Psoas muscle (tissue), 8 donors: Measurements from ENCODE around the gene WDR36. TPM values are rescaled to one million over a fixed set of nuclear protein-coding genes. Genes with fewer than 3 reads are reported as not detected.

Experiments
- ATAC-seq, 4 donors: fragments of 200-7000 bp; cut with Tn5 transposase; one replicate each; pipeline ENCODE4 v1.9.1; 2020; ENCODE audit warnings: moderate library complexity in 3 of 4, mild to moderate bottlenecking in 2 of 4
- DNase-seq, 2 donors: peaks; one replicate each; pipeline ENCODE4 v3.0.0-alpha.2; 2020
- H3K27ac ChIP-seq: fragments of 200-600 bp; one replicate; pipeline ENCODE4 v1.8.0; 2022
- H3K27me3 ChIP-seq, 3 donors: fragments of 200-600 bp in 1 of 3; one replicate each; pipeline versions ENCODE4 v1.6.1 to v1.8.0; 2013 to 2022; ENCODE audit warnings: low read length in 2 of 3, mild to moderate bottlenecking in 2 of 3, moderate library complexity in 1 of 3; ENCODE audit not compliant: insufficient read depth in 3 of 3
- H3K36me3 ChIP-seq, 2 donors: fragments of 200-600 bp in 1 of 2; one replicate each; pipeline versions ENCODE4 v1.6.1 to v1.8.0; 2013 to 2022; ENCODE audit warnings: low read depth in 1 of 2, mild to moderate bottlenecking in 1 of 2, moderate library complexity in 1 of 2; ENCODE audit not compliant: insufficient read depth in 1 of 2
- H3K4me1 ChIP-seq: fragments of 200-600 bp; one replicate; pipeline ENCODE4 v1.8.0; 2022
- H3K4me3 ChIP-seq: fragments of 200-600 bp; one replicate; pipeline ENCODE4 v1.8.0; 2022; ENCODE audit warnings: mild to moderate bottlenecking
- H3K9me3 ChIP-seq: fragments of 200-600 bp; one replicate; pipeline ENCODE4 v1.8.0; 2022
- CTCF ChIP-seq: fragments of 200-600 bp; IDR thresholded peaks from one replicate; pipeline ENCODE4 v1.8.0; 2022; ENCODE audit warnings: antibody characterized with exemption
- WGBS, 3 donors: extraction: QIAGEN DNeasy Blood & Tissue Kit; methylation state at CpG; one replicate each; pipeline versions ENCODE4 v1.1.6 to v1.1.7; 2013; 5-methylcytosine and 5-hydroxymethylcytosine counted together
- intact Hi-C, 2 donors: fragments of 100-400 bp; cut with DNase I; formaldehyde crosslinking; loops; one replicate each; pipeline versions ENCODE4 v1.11.0 to v1.14.2; 2022
- long read RNA-seq, 2 donors: library from polyadenylated mRNA; unstranded; transcript quantifications; one replicate each; pipeline ENCODE4 v2.0.0, GENCODE V29; 2021
- polyA plus RNA-seq, 3 donors: library from polyadenylated mRNA; stranded (reverse); fragments of 200-250 nt; gene quantifications; one replicate each; pipeline ENCODE4 v1.2.3, GENCODE V29; 2013
- total RNA-seq, 4 donors: library from RNA; stranded (reverse); fragmentation: NEBNext Ultra II Directional in 2 of 4; extraction: Animal tissue kit (Norgen Biotek cat#: 25700) in 2 of 4; gene quantifications; one replicate each; pipeline versions ENCODE4 v1.2.1 to v1.2.4, GENCODE V29; 2021 to 2023
- donor health status: healthy with polysubstance abuse.
- donor health status: DM: no; HTN: no; CAD: no; lungs with moderate emphysema.
- donor health status: Bipolar disorder and iron deficiency.
- donor health status: healthy.
- donor health status: DM: yes; HTN: yes; CAD: no.
- donor health status: DM: no; HTN: no; CAD: no.
- donor health status: DM: no; HTN: no; CAD: no.
- donor health status: DM: yes; HTN: yes; CAD: no.

The WDR36 gene
- total RNA-seq (10 to 100 TPM; 13.2 to 22.0 (median 20.1) TPM), polyA plus RNA-seq (10 to 100 TPM in 2 of 3 donors, 1 to 10 TPM in 1; 6.2 to 10.6 (median 10.4) TPM)
- long read RNA-seq, donor 1, full-length matches to known transcripts = 14 of 17 reads
- long read RNA-seq, donor 1, partial matches to known transcripts = 2 of 17 reads
- long read RNA-seq, donor 1, other reads (novel, unspliced or antisense) = 1 of 17 reads
- long read RNA-seq, donor 2, full-length matches to known transcripts = 10 of 21 reads
- long read RNA-seq, donor 2, partial matches to known transcripts = 4 of 21 reads
- long read RNA-seq, donor 2, other reads (novel, unspliced or antisense) = 7 of 21 reads

- peak; percentile 99 for ATAC-seq
- no peak for TF ChIP-seq CTCF
- DNase-seq = peak; percentile 89 to 93
- Histone ChIP-seq H3K36me3 (peaks cover 2 to 29% of the 10 kb centered on the region in 2 donors), H3K27ac (peak within 1 kb of the TSS; percentile 86), H3K4me3 (peak within 1 kb of the TSS; percentile 81), H3K9me3 (no peaks in the 10 kb centered on the region), H3K27me3 (peaks cover 0 to 5% (median 0%) of the 10 kb centered on the region in 3 donors), H3K4me1 (peaks cover 18% of the 10 kb centered on the region)
- 1% methylated on average over 50 of the region's 50 CpGs for WGBS, 3 donors
- intact Hi-C loops = loop anchor here in 1 of 2 donors (10.0 kb wide), 1 partner anchor 337 kb away; no protein-coding TSS in a partner anchor
Measured at GRCh38 chr5:111092062-111092853, at the start of gene WDR36. Gene WDR36 (plus strand): TSS chr5:111092348. CDS start chr5:111092457, 109 bp downstream.

- no peak overlapping the region for H3K4me3 ChIP-seq
- ATAC-seq = no peak
- 38 to 41% (median 39%) methylated on average over 5 of the region's 5 CpGs for WGBS, 3 donors
- no peaks in the 10 kb centered on the region for H3K27me3 ChIP-seq
- H3K36me3 ChIP-seq = no peaks in the 10 kb centered on the region
- no peaks in the 10 kb centered on the region for H3K9me3 ChIP-seq
- no peak overlapping the region for H3K27ac ChIP-seq
- TF ChIP-seq CTCF = no peak
- DNase-seq = no peak
- no peaks in the 10 kb centered on the region for H3K4me1 ChIP-seq
- intact Hi-C loops = no loop called here
Measured at GRCh38 chr5:111043712-111044506, 48.2 kb upstream of the WDR36 start.

GRCh38 chr5:111058064-111058463 lies 34.1 kb upstream of the WDR36 start:
- H3K36me3 ChIP-seq = no peaks in the 10 kb centered on the region
- peaks cover 0 to 2% (median 2%) of the 10 kb centered on the region in 3 donors for H3K27me3 ChIP-seq
- no peak overlapping the region for H3K27ac ChIP-seq
- peaks cover 12% of the 10 kb centered on the region for H3K9me3 ChIP-seq
- DNase-seq (no peak), ATAC-seq (no peak)
- no peak overlapping the region for H3K4me3 ChIP-seq
- intact Hi-C loops = no loop called here
- TF ChIP-seq CTCF = no peak
- H3K4me1 ChIP-seq = no peaks in the 10 kb centered on the region

- intact Hi-C loops = no loop called here
- TF ChIP-seq CTCF = no peak
- 83 to 86% (median 86%) methylated on average over 2 of the region's 2 CpGs for WGBS, 3 donors
Measured at GRCh38 chr5:111060169-111060568, 32.0 kb upstream of the WDR36 start.

More at GRCh38 chr5:111060169-111060568, 32.0 kb upstream of the WDR36 start:
- H3K9me3 ChIP-seq = peaks cover 12% of the 10 kb centered on the region
- no peak overlapping the region for H3K27ac ChIP-seq
- no peak overlapping the region for H3K4me3 ChIP-seq
- no peaks in the 10 kb centered on the region for H3K36me3 ChIP-seq
- ATAC-seq (no peak), DNase-seq (no peak)
- H3K4me1 ChIP-seq = no peaks in the 10 kb centered on the region
- peaks cover 0 to 2% (median 2%) of the 10 kb centered on the region in 3 donors for H3K27me3 ChIP-seq
